Osteoblast (primary cell): ENCODE results near the gene LMX1B. TPM values are rescaled to one million over a fixed set of nuclear protein-coding genes. Genes with fewer than 3 reads are reported as not detected.
A peak's percentile ranks its signal among the peaks of the same experiment; 100 is the strongest.
"Not testable (repeated sequence)": the region's sequence is repeated elsewhere in the genome, so short reads cannot be mapped to it uniquely, and the experiment has no call there.

Experiments
- DNase-seq: peaks from one replicate; pipeline ENCODE4 v3.0.0; 2011; ENCODE audit warnings: low spot score, mixed read lengths; ENCODE audit not compliant: insufficient read length; ENCODE audit errors: missing footprints
- H2AFZ ChIP-seq: 2 replicates; pipeline ENCODE4 v1.6.0; 2011; ENCODE audit warnings: mild to moderate bottlenecking, low read length
- H3K27ac ChIP-seq: 2 replicates; pipeline ENCODE4 v1.5.1; 2011; ENCODE audit warnings: mild to moderate bottlenecking, low read depth, low read length, moderate library complexity
- H3K27me3 ChIP-seq: 2 replicates; pipeline ENCODE4 v1.6.0; 2012; ENCODE audit warnings: mild to moderate bottlenecking, control low read depth, inconsistent platforms, low read length, moderate library complexity; ENCODE audit not compliant: insufficient read depth
- H3K36me3 ChIP-seq: 2 replicates; pipeline ENCODE4 v1.5.1; 2011; ENCODE audit warnings: mild to moderate bottlenecking, low read length, control low read depth, moderate library complexity; ENCODE audit not compliant: insufficient read depth
- H3K4me1 ChIP-seq: 2 replicates; pipeline ENCODE4 v1.5.1; 2011; ENCODE audit warnings: mild to moderate bottlenecking, low read length, control low read depth, moderate library complexity; ENCODE audit not compliant: insufficient read depth
- H3K4me2 ChIP-seq: 2 replicates; pipeline ENCODE4 v1.6.0; 2011; ENCODE audit warnings: mild to moderate bottlenecking, low read length; ENCODE audit not compliant: insufficient read depth
- H3K4me3 ChIP-seq: fragments of 200-600 bp; sonication (generic); 3 replicates; pipeline ENCODE4 v1.5.1; 2012; ENCODE audit warnings: mild to moderate bottlenecking, low read length, inconsistent platforms; ENCODE audit not compliant: insufficient read depth
- H3K79me2 ChIP-seq: 2 replicates; pipeline ENCODE4 v1.6.0; 2012; ENCODE audit warnings: mild to moderate bottlenecking, low read length, control low read depth, inconsistent platforms; ENCODE audit not compliant: insufficient read depth
- H3K9me3 ChIP-seq: 2 replicates; pipeline ENCODE4 v1.5.1; 2011; ENCODE audit warnings: low read depth, low read length, control low read depth
- H4K20me1 ChIP-seq: 2 replicates; pipeline ENCODE4 v1.6.0; 2012; ENCODE audit warnings: mild to moderate bottlenecking, low read length, control low read depth; ENCODE audit not compliant: insufficient read depth
- CTCF ChIP-seq: IDR thresholded peaks from 2 replicates; pipeline ENCODE4 v1.5.1; 2011; ENCODE audit warnings: mild to moderate bottlenecking, low read depth, low read length, moderate library complexity; ENCODE audit errors: extremely low read depth
- total RNA-seq: library from RNA; depleted of rRNA; stranded (reverse); fragments of >200 nt; gene quantifications from 2 replicates; pipeline ENCODE4 v1.2.3, GENCODE V29; 2012

Gene LMX1B
- total RNA-seq, 1 donor: under 0.01 TPM

DNA sequence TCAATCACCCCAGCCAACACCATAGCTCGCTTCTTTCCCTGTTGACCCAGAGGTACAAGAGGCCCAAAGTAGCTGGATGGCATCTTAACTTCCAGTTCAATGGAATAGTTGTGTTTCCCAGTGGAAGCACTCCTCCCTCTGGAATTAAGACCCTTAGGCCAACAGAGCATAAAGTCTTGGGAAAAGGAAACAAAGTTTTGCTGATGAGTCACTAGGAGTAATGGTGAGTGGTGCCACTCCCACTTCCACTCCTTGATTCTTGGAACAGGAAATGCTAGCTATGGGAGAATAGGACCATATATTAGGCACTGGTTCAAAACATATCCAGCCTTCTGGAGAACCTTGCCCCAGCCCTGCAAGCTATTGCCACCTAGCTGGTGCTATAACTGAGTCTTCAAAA lies 44.7 kb upstream of the LMX1B start:
- peak; percentile 13 for DNase-seq

DNA sequence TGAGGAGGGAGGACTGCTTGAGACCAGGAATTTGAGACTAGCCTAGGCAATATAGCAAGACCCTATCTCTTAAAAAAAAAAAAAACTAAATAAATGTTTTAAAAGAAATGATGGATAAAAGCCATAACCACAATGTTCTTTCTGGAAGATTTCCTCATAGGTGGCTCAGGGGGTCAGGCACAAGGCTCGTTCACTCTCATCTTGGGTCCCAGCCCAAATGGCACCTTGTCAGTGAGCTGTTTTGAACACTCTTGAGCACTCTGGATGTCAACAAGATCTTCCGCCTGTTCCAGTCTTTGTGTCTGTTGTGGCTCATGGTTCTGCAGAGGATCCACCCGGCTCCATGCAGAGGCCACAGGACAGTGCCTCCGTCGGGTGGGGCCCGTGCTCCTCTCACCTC lies 35.7 kb upstream of the LMX1B start:
- Histone ChIP-seq H3K4me3 (no peak overlapping the region), H2AFZ (no peak overlapping the region), H3K9me3 (no peaks in the 10 kb centered on the region), H3K4me2 (no peak overlapping the region), H3K27me3 (peaks cover 15% of the 10 kb centered on the region), H3K79me2 (no peaks in the 10 kb centered on the region), H4K20me1 (no peaks in the 10 kb centered on the region), H3K4me1 (no peaks in the 10 kb centered on the region), H3K36me3 (no peaks in the 10 kb centered on the region), H3K27ac (no peak overlapping the region)
- TF ChIP-seq CTCF: no peak
- peak; percentile 53 for DNase-seq

More for the DNA sequence above, 44.7 kb upstream of the LMX1B start:
- no peaks in the 10 kb centered on the region for H4K20me1 ChIP-seq
- no peaks in the 10 kb centered on the region for H3K4me1 ChIP-seq
- H3K9me3 ChIP-seq: no peaks in the 10 kb centered on the region
- no peak overlapping the region for H3K4me2 ChIP-seq
- peaks cover 9% of the 10 kb centered on the region for H3K27me3 ChIP-seq
- H2AFZ ChIP-seq: no peak overlapping the region
- no peaks in the 10 kb centered on the region for H3K36me3 ChIP-seq
- no peak overlapping the region for H3K4me3 ChIP-seq
- no peak for TF ChIP-seq CTCF
- H3K27ac ChIP-seq: no peak overlapping the region
- H3K79me2 ChIP-seq: no peaks in the 10 kb centered on the region

DNA sequence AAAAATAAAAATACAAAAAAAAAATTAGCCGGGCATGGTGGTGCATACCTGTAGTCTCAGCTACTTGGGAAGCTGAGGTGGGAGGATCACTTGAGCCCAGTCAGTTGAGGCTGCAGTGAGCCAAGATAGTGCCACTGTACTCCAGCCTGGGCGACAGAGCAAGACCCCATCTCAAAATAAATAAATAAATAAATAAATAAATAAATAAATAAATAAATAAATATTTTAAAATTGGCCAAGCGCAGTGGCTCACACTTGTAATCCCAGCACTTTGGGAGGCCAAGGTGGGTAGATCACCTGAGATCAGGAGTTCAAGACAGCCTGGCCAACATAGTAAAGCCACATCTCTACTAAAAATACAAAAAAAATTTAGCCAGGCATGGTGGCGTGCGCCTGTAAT lies 33.4 kb upstream of the LMX1B start:
- not testable (repeated sequence) for DNase-seq

GRCh38 chr9:126581893-126582292 lies 31.8 kb upstream of the LMX1B start:
- no peak overlapping the region for H2AFZ ChIP-seq
- no peaks in the 10 kb centered on the region for H3K79me2 ChIP-seq
- TF ChIP-seq CTCF: no peak
- H3K36me3 ChIP-seq: no peaks in the 10 kb centered on the region
- DNase-seq: peak; percentile 13
- no peaks in the 10 kb centered on the region for H3K4me1 ChIP-seq
- no peaks in the 10 kb centered on the region for H3K9me3 ChIP-seq
- H3K4me2 ChIP-seq: no peak overlapping the region
- H3K27ac ChIP-seq: no peak overlapping the region
- H4K20me1 ChIP-seq: no peaks in the 10 kb centered on the region
- H3K27me3 ChIP-seq: peaks cover 24% of the 10 kb centered on the region
- H3K4me3 ChIP-seq: no peak overlapping the region

More for the DNA sequence above, 33.4 kb upstream of the LMX1B start:
- not testable (repeated sequence) for H3K4me3 ChIP-seq, H2AFZ ChIP-seq, H3K4me2 ChIP-seq, H4K20me1 ChIP-seq, H3K27ac ChIP-seq, H3K36me3 ChIP-seq, H3K79me2 ChIP-seq, H3K4me1 ChIP-seq, H3K9me3 ChIP-seq
- peaks cover 23% of the 10 kb centered on the region for H3K27me3 ChIP-seq
